ENCODE data around the gene HOXD4.

DNA sequence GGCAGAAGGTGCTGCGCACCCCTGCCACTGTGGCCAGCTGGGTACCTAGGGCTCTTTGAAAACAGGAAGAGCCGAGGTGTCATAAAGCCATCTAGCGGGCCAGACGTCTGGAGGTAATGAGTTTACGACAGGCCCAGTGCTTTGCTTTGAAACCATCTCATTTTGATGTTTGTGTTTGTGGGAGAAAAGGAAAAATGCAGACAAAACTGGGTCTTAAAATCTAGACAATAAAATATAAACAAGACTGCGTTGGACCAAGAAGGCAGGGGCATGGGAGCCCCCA is 25.6 kb upstream of the HOXD4 start:
- TF ChIP-seq CTCF (IDR thresholded peaks at IDR 0.05) (no peak), POLR2A (IDR thresholded peaks at IDR 0.05) (no peak)

Measured in suprapubic skin (tissue), 3 donors.